ENCODE results near the gene NAXD.

- TF ChIP-seq EP300 (IDR thresholded peaks at IDR 0.05; ENCODE audit: low read depth) (no peak), POLR2A (IDR thresholded peaks at IDR 0.05) (no peak), CTCF (IDR thresholded peaks at IDR 0.05) (no peak), POLR2AphosphoS5 (IDR thresholded peaks at IDR 0.05) (no peak)
Measured at GRCh38 chr13:110665491-110666254, 50.3 kb downstream of the NAXD start.

All from transverse colon (tissue), 4 donors.